Camera-type eye (tissue), 1 donor: ENCODE results near the gene NKX2-8. TPM values are rescaled to one million over a fixed set of nuclear protein-coding genes. Genes with fewer than 3 reads are reported as not detected.

ENCODE experiments used
- total RNA-seq: library from RNA; depleted of rRNA; stranded (reverse); fragments of >200 nt; gene quantifications from one replicate; pipeline ENCODE4 v1.2.3, GENCODE V29; 2014

NKX2-8 gene
- not detected for total RNA-seq

GRCh38 chr14:36582011-36582873 lies at the start of gene NKX2-8:
NKX2-8 (minus strand) TSS chr14:36582614; CDS start chr14:36582389, 225 bp downstream.

Other genes with a start within 250 kb of the NKX2-8 start
- gene NKX2-1, start 62.4 kb downstream of the NKX2-8 start, total RNA-seq: not detected
- 0.38 TPM for gene PAX9, start 79.2 kb upstream of the NKX2-8 start, total RNA-seq